Left lobe of liver (tissue), 2 donors: ENCODE measurements around the gene OR51F2. TPM values are rescaled to one million over a fixed set of nuclear protein-coding genes. Genes with fewer than 3 reads are reported as not detected.
"Not testable (repeated sequence)": the region's sequence is repeated elsewhere in the genome, so short reads cannot be mapped to it uniquely, and the experiment has no call there.

ENCODE experiments used
- ATAC-seq: fragments of 200-7000 bp; cut with Tn5 transposase; one replicate; pipeline ENCODE4 v1.9.1; 2020; ENCODE audit warnings: mild to moderate bottlenecking, moderate library complexity
- DNase-seq: peaks from one replicate; pipeline ENCODE4 v3.0.0-alpha.2; 2020; ENCODE audit warnings: low spot score
- total RNA-seq: library from RNA; stranded (reverse); gene quantifications from one replicate; pipeline ENCODE4 v1.2.1, GENCODE V29; 2021
- donor health status: DM: no; HTN: no; CAD: no; lungs with moderate emphysema.
- donor health status: DM: no; HTN: yes; CAD: no.

The OR51F2 gene
- total RNA-seq, result not detected

GRCh38 chr11:4821021-4821420 is at the start of gene OR51F2:
Gene OR51F2 (plus strand): TSS chr11:4821321. CDS start chr11:4821422, 101 bp downstream.
- ATAC-seq, result no peak
- DNase-seq, result no peak

- no peak for ATAC-seq
Observed at GRCh38 chr11:4782454-4782853, 38.7 kb upstream of the OR51F2 start.

GRCh38 chr11:4797206-4797605 is 23.9 kb upstream of the OR51F2 start:
- no peak for DNase-seq
- no peak for ATAC-seq

More at GRCh38 chr11:4782454-4782853, 38.7 kb upstream of the OR51F2 start:
- no peak for DNase-seq

GRCh38 chr11:4798427-4799183 is 22.5 kb upstream of the OR51F2 start:
- ATAC-seq, result no peak
- DNase-seq, result no peak

- ATAC-seq, DNase-seq: not testable (repeated sequence)
Observed at GRCh38 chr11:4801316-4801715, 19.8 kb upstream of the OR51F2 start.

GRCh38 chr11:4804280-4804679 is 16.8 kb upstream of the OR51F2 start, which contains the start of gene OR52R1:
Gene OR52R1 (minus strand): TSS chr11:4804380. CDS start chr11:4804380, 0 bp downstream.
- DNase-seq (no peak), ATAC-seq (no peak)

GRCh38 chr11:4808476-4808875 is 12.6 kb upstream of the OR51F2 start:
- no peak for ATAC-seq
- no peak for DNase-seq

- DNase-seq (no peak), ATAC-seq (no peak)
Observed at GRCh38 chr11:4809246-4809645, 11.9 kb upstream of the OR51F2 start.

GRCh38 chr11:4825132-4825531 is 4.0 kb downstream of the OR51F2 start:
- ATAC-seq (no peak), DNase-seq (no peak)

- ATAC-seq, result no peak
- no peak for DNase-seq
Observed at GRCh38 chr11:4826425-4826824, 5.3 kb downstream of the OR51F2 start.

GRCh38 chr11:4830346-4830745 is 9.2 kb downstream of the OR51F2 start:
- no peak for DNase-seq

GRCh38 chr11:4830909-4831308 is 9.8 kb downstream of the OR51F2 start:
- no peak for ATAC-seq
- no peak for DNase-seq

More at GRCh38 chr11:4830346-4830745, 9.2 kb downstream of the OR51F2 start:
- no peak for ATAC-seq

GRCh38 chr11:4839851-4840549 is 18.9 kb downstream of the OR51F2 start:
- no peak for DNase-seq
- ATAC-seq, result peak; percentile 19

GRCh38 chr11:4848908-4849532 is 27.9 kb downstream of the OR51F2 start, which contains the start of gene OR51S1:
Gene OR51S1 (minus strand): TSS chr11:4849208. CDS start chr11:4849208, 0 bp downstream.
- DNase-seq (no peak), ATAC-seq (peak; percentile 65)

GRCh38 chr11:4851033-4851432 is 29.9 kb downstream of the OR51F2 start:
- DNase-seq, result no peak
- peak; percentile 39 for ATAC-seq

GRCh38 chr11:4854286-4854685 is 33.2 kb downstream of the OR51F2 start:
- not testable (repeated sequence) for DNase-seq, ATAC-seq

- ATAC-seq, result no peak
- DNase-seq, result no peak
Observed at GRCh38 chr11:4862447-4863236, 41.5 kb downstream of the OR51F2 start.

- DNase-seq, result no peak
- no peak for ATAC-seq
Observed at GRCh38 chr11:4863876-4864275, 42.8 kb downstream of the OR51F2 start.

GRCh38 chr11:4865855-4866254 is 44.7 kb downstream of the OR51F2 start:
- DNase-seq, result no peak
- no peak for ATAC-seq
